Sciatic nerve (tissue), 2 donors: ENCODE results near the gene MTMR11. TPM values are rescaled to one million over a fixed set of nuclear protein-coding genes. Genes with fewer than 3 reads are reported as not detected.
"Not testable (repeated sequence)": the region's sequence is repeated elsewhere in the genome, so short reads cannot be mapped to it uniquely, and the experiment has no call there.

Source experiments
- ATAC-seq: fragments of 200-7000 bp; cut with Tn5 transposase; one replicate; pipeline ENCODE4 v1.9.1; 2020; ENCODE audit warnings: mild to moderate bottlenecking, moderate library complexity
- DNase-seq: peaks from one replicate; pipeline ENCODE4 v3.0.0-alpha.2; 2020; ENCODE audit warnings: low spot score
- intact Hi-C: fragments of 100-400 bp; cut with DNase I; formaldehyde crosslinking; loops from one replicate; pipeline ENCODE4 v1.14.2; 2022
- total RNA-seq: library from RNA; stranded (reverse); fragmentation: NEBNext Ultra II Directional; extraction: Animal tissue kit (Norgen Biotek cat#: 25700); gene quantifications from one replicate; pipeline ENCODE4 v1.2.1, GENCODE V29; 2021
- donor health status: DM: no; HTN: no; CAD: no.
- donor health status: DM: no; HTN: no; CAD: no.

MTMR11 gene
- total RNA-seq, 1 donor from 2014 or later: 16.4 TPM

DNA sequence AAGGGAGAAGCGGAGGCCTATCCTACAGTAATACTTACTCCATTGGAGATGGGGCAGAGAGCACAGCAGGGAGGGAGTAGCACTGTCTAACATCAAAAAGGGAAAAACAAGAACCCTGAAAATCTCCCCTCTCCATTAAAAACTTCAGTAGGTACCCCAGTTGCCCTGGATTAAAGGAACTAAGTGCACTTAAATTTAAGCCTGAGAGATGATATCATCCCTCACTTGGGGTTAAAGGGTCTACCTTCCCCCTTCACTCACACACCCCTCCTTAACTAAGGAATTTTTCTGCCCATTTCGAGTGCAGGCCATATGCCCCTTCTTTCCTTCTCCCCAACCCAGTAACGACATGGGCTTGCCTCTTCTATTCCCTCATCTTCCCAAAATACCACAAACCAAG lies 3.7 kb upstream of the MTMR11 start:
- no peak for DNase-seq
- intact Hi-C loops: no loop called here
- ATAC-seq: no peak

DNA sequence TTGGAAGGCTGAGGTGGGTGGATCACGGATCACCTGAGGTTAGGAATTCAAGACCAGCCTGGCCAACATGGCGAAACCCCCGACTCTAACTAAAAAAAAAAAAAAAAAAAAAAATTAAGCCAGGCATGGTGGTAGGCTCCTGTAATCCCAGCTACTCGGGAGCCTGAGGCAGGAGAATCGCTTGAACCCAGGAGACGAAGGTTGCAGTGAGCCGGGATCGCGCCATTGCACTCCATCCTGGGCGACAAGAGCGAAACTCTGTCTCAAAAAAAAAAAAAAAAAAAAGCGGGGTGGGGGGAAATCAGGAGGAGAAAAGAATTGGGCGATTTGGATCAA lies 2.0 kb upstream of the MTMR11 start:
- DNase-seq, ATAC-seq, intact Hi-C loops: not testable (repeated sequence)

DNA sequence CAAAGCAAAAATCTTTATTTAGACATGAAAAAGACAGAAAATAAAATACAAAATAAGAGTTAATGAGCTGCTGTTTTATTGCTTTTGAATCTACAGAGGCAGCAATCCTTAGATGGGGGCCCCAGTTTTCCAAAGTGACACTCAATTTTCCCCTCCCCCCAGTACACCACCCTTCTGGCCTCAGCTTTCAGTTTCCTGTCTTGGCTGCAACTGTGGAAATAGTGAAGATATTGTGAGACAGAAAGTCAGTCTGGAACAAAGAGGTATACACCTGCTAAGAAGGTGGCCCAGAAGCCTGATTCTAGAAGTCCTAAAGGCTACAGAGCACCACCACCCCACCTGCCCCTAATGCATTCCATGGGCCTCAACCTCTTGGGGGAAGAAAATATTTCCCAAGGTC lies 1.1 kb upstream of the MTMR11 start:
- intact Hi-C loops: no loop called here
- DNase-seq (no peak), ATAC-seq (no peak)

DNA sequence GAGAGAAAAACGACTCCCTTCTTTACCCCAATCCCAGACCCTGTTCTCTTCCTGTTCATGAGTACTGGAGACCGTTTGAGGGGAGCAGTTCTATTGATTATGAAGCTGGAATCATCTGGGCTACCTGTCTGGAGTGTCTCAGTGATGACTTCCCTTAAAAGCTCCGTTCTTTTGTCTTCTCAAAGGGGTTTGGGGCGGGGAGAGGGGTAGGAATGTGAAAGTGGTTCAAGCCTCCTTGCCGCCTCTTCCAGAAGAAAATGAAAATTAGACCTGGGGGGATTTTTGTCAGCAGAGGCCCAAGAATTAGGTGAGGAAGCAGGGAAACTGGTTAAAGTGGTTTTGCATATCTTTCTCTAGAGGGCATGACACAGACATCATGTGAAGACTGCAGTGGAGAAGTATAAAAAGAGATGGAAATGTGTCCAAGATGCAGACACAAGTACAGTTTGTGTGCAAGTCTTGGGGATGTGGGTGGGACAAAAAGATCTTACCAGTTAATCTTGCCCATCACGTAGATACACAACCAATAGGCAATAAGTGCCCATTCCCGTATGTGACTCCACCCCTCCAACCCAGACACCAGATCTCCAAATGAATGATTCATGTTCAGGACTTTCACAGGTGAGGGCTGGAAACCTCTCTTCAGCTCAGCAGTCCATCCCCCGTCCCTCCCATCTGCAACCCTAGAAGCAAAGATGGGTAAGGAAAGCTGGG lies 470 bp upstream of the MTMR11 start:
- no peak for DNase-seq
- intact Hi-C loops: no loop called here
- peak; percentile 4 for ATAC-seq

DNA sequence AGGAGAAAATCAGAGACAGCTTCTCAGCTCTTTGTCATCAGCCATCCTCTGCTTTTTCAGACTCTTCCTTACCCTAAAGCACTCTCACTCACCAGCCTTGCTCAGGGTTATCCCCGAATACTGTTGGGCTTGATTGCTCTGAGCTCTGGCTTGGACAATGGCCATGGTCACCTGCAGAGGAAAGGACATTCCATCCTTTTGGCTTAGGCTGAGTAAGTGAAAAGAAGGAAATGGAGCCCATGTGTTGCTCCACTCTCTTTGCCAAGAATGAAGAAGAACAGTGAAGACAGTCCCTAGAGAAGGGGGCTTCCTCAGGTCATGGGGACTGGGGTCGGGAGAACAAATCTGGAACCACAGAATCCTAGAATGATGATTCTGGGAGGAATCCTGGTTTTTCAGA lies 2.3 kb downstream of the MTMR11 start:
- no peak for DNase-seq
- intact Hi-C loops: no loop called here
- ATAC-seq: peak; percentile 5

DNA sequence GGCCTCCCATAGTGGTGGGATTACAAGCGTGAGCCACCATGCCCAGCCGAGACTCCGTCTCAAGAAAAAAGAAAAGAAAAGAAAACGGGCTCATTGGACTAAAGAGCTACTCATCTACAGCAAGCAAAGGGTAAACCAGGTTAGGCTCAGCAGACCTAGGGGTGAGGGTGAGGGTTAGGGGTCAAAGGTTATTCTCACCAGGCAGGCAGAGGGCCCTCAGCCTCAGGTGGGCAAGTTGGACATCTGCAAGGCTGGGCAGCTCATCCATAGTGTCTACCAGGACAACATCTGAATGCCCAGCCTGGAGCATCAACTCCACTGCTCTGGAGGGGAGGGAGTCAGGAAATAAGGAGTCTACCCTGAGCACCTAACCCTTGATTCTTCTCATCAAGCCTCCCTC lies 3.5 kb downstream of the MTMR11 start:
- DNase-seq (no peak), ATAC-seq (no peak)
- intact Hi-C loops: no loop called here

DNA sequence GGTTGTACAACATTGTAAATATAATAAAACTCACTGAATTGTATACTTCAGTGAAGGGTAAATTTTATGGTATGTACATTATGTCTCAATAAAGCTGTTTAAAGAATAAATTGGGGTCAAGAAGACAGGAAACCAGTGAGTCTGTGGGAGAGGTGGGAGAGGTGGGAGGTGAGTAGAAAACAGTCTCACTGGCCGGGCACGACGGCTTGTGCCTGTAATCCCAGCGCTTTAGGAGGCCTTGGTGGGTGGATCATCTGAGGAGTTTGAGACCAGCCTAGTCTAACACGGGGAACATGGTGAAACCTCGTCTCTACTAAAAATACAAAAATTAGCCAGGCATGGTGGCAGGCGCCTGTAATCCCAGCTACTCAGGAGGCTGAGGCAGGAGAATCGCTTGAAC lies 4.2 kb downstream of the MTMR11 start:
- no peak for DNase-seq
- intact Hi-C loops: no loop called here
- ATAC-seq: no peak

DNA sequence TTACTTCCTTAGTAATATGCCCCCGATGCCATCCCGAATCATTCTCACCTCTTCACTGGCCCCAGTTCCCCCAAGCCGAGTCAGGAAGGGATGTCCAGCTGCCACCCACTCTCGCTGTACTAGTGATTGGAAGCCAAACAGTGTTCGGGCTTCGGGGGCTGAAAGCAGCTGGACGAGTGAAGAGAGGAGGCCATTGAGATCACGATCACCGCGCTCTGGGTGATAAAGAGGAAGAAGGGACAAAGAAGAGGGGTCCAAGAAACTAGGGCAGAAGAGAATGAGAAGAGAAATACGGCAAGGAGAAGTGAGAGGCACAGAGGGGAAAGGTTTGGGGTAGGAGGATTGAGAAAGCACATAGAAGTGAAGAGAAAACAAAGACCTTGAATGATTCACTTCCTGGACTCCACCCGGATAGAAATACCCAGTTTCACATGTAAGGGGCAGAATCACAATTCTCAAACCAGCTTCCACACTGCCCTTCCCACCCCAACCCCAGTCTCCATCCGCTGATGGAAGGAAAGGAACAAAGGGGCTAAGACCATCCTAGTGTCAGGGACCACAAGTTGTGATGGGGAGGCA lies 5.4 kb downstream of the MTMR11 start:
- intact Hi-C loops: no loop called here

DNA sequence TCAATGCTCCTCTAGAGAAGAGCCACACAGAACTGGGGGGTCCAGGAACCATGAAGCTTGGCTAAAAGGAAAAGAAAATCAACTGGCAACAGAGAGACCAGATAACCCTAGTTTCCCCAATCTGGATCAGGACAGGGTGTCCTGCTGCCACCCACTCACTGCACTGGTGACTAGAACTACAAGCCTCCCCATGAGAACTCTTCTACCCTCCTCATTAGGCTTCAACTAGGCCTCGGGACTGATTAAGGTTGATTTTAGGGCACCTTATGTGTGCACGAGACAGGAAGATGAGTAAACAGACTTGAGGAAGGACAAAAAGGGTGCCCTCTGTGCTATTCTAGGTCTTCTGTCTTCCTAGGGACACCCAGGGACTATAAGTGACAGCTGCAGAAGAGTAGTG lies 6.8 kb downstream of the MTMR11 start:
- no peak for ATAC-seq
- DNase-seq: no peak
- intact Hi-C loops: no loop called here

More for the DNA sequence above, 5.4 kb downstream of the MTMR11 start:
- no peak for DNase-seq
- no peak for ATAC-seq

DNA sequence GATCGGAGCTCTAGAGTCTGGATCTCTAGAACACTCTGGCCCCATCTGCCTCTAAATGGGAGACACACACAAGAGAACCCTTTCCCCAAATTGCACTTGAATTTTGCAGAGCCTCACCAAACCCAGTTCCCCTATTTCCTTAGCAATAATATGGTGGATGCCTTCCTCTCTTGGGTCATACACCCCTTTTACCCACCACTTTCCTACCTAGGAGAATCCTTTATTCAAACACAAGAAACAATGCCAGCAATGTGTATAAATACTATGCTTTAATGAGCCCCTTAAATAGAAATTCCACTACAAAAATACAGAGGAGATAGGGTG lies 8.3 kb downstream of the MTMR11 start:
- intact Hi-C loops: no loop called here
- no peak for ATAC-seq
- no peak for DNase-seq

DNA sequence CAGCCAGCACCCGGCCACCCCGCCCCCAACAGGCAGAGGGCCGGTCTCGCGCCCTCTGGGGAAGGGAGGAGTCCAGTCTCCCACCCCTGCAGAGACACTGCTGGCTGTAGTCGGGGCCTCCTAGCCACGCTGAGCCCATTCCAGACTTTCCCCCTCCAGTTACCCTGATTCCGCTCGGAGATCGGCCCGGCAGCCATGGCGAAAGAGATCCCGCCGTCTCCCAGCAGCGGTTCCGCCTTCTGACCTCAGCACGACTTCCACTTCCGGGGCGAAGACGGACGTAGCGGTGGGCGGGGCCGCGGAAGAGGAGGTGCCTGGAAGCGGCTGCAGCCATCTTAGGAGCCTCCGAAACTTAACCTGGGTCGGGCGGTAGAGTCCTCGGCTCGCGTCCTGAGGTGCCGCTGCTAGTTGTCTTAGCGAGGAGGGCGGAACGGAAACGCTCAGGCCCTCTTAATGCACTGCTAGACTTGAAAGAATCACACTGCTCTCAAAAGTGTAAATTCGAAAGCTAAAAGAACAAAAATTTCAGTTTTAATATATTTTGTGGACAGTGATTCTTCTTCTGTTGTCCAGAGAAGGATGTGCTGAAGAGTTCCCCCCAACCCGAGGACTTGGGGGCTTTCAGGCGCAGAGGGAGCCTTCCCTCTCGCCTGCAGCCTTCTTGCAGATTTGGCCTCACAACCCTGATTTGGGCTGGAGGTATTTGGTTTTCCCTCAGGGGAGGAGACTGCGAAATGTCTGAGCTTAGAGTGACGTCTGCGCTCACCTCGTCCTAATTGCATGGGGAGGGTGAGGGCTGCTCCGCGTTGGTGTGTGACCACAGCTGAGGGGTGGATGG lies 8.9 kb downstream of the MTMR11 start, which contains the start of gene SF3B4:
TSS of gene SF3B4 (minus strand) at position 241 of the 838 bp plus-strand sequence. CDS start at position 197, 44 bp downstream.
- intact Hi-C loops: no loop called here
- DNase-seq (peak; percentile 98), ATAC-seq (peak; percentile 99)

DNA sequence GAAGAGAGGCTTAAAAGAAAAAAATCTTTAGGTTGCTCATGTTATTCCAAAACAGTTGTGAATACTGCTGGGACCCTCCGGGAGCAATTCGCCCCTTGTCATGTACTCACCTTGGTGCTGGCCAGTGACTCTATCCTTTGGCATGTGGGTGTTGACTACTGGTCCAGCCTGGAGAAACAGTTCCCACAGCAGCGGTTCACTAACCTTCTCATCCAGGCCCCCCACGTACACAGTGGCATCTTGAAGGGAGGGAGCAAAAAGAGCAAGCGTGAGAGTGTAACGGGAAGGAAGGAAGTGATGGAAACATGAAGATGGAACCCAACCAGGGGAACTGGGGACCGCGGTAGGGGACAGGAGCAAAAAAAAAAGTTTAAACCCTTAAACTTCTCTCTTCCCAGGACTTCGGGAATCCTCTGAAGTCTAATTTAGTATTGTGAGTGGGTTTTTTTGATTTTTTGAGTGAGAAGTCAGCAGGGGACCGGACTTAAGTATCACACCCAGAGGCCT lies 9.6 kb downstream of the MTMR11 start:
- no peak for ATAC-seq
- intact Hi-C loops: no loop called here
- DNase-seq: no peak

DNA sequence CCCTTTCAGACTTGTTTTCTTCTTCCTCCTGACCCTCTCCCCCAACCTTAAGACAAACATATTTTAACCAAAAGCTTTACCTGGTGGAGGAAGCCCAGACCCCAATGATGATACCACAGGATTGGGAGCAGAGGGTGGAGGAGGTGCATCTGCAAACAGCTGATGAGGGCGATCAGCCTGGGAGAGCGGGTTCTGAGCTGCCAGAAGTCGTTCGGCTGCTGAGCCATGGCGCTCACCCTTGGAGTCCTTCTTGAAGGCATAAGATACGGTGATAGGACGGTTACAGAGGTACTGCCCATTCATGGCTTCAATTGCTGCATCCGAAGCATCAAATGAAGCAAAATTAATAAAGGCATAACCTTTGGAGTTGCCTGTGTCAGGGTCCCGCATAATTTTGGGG lies 10.4 kb downstream of the MTMR11 start:
- intact Hi-C loops: no loop called here
- DNase-seq: no peak
- ATAC-seq: no peak

DNA sequence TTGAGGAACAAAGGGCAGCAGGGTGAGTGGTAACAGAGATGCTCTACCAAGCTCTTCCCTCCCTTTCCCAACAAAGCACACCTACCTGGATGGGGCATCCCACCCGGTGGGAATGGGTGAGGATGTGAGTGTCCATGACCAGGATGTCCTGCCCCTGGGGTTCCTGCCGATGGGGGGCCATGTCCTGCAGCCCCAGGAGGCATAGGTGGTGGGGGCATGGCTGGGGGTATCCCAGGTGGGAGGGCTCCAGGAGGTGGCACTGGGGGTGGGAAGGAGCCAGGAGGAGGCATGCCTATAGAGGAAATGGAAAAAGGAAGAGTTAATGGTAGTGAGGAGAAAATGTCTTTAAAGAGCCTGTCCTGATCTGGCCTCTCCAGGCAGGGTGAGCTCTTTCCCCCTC lies 10.9 kb downstream of the MTMR11 start:
- ATAC-seq (no peak), DNase-seq (no peak)
- intact Hi-C loops: no loop called here

DNA sequence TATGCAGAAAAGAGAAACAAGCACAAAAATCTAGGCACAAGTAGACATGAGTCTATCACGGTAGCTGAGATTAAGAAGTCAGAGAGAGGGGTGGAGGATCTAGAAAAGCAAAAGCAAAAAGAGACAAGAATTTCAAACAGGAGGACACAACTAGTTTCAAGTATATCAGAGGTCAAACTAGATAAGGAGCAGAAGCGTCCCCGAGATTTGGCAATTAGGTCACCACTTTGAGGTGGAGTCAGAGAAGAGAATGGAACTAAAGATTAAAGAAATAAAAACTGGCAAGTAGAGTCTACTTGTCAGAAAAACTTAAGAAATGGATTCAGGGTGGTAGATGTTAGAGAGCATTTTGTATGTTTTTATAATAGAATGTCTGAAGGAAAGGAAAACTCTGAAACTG lies 11.3 kb downstream of the MTMR11 start:
- ATAC-seq (no peak), DNase-seq (no peak)
- intact Hi-C loops: no loop called here

DNA sequence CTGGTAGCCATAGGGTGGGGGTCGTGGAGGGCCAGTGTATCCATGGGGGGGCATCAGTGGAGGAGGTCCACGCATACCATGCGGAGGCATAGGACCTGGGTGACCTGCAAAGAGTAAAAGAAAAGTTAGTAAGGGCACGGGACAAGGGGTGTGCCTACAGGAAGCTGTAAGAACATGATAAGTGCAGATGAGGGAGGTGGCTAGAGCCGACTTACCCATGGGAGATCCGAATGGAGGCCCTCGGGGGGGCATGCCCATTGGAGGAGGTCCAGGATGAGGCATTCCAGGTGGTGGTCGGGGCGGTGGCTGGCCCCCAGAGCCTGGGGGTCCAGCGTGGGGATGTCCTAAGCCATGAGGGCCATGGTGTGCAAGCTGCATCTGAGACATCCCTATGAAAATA lies 13.1 kb downstream of the MTMR11 start:
- intact Hi-C loops: no loop called here
- ATAC-seq: no peak
- no peak for DNase-seq

DNA sequence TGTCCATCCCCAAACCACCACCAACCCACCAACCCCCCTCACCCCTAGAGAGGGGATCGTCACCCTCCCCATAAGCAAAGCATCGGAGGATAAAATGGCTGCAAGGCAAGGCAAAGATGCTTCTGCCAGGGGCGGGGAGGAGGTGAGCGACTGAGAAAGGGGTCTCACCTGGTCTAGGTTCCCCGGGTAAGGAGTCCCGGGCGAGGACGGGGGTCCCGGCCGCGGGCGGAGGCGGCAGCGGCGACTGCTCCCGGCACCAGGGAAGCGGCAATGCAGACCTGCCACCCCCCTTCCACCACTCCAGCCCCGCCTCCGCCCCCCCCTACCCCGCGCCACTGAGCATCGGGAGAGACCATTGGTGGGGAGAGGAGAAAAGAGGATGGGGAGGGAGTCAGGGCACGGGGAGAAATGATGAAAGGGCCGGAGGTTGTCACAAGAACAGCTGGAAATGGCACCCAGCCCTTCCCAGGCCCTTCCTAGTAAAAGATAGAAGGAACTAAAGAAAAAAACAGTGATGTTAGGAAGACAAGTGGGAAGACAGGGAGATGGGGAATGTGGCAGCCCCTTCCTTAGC lies 19.0 kb downstream of the MTMR11 start, which contains the start of gene SV2A:
TSS of gene SV2A (minus strand) at position 274 of the 574 bp plus-strand sequence. CDS start 4,004 bp downstream, outside the sequence.
- intact Hi-C loops: no loop called here
- ATAC-seq: peak; percentile 85
- DNase-seq: no peak

DNA sequence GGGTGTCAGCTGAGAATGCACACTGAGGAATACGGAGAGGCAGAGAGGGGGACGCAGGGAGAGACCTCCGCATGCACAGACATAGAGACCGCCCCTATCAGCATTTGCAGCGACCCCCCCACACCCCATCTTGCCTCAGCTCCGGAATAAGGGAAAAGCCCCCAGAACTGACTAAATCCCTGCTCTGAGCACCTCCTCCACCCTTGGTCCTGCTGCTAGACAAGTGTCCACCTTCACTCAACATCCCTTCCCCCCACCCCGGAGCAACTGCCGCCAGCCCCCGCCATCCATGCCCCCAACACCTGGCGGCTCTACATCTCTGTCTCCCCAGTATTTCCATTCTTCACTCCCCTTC lies 19.8 kb downstream of the MTMR11 start:
- intact Hi-C loops: no loop called here
- DNase-seq (no peak), ATAC-seq (peak; percentile 25)

DNA sequence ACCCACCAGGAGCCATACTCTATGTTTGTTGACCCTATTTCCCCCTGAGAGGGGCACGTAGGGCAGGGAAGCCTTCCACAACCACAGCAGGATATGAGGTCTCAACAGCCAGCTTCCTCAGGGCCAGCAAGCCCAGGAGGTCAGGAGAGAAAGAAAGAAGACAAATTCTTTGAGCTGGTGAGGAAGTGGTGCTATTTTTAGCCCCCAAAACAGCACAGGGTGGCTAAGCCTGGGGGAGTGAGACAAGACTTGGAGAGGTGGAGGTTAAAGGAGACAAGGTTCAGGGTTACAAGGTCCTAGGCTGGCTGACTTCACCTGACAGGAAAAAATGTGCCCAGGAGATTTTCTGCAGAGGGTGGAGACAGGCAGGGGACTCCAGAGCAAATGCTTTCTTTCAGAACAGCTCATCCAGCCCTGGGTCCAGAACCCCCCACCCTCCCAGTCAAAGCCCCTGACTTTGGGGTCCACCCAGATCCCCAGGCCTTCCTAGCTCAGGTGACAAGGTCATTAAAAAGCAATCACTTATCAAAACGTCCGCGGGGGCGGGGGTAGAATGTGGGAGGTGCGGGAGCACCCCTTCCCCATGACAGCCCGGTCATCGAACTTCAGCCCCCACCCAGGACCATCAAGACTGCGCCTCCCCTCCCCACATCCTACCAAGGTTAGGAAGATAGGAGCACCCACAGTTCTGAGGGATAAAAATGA lies 20.3 kb downstream of the MTMR11 start:
- ATAC-seq: no peak
- DNase-seq: no peak
- intact Hi-C loops: no loop called here
